ENCODE measurements around the gene S1PR1. TPM values are rescaled to one million over a fixed set of nuclear protein-coding genes. Genes with fewer than 3 reads are reported as not detected.

S1PR1 gene
- total RNA-seq, 1 donor from 2014 or later, result 79.1 TPM

DNA sequence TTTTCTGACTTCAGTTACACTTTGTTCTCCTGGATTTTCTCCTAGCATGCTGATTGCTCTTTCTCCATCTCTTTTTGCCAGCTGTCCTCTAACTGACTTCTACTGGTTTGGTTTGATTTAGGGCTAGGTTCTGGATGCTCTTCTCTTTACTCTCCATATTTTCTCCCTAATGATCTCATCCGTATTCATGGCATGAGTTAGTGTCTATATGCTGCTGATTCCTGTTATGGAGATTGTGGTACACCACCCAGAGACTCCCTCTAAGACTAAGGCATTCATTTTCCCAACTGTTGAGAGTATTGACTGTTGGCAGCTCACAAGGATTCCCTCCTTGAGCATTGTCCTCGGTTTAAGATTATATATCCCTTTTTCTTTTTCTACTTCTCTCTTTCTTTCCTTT lies 28.9 kb downstream of the S1PR1 start:
- TF ChIP-seq, protein P1, sequence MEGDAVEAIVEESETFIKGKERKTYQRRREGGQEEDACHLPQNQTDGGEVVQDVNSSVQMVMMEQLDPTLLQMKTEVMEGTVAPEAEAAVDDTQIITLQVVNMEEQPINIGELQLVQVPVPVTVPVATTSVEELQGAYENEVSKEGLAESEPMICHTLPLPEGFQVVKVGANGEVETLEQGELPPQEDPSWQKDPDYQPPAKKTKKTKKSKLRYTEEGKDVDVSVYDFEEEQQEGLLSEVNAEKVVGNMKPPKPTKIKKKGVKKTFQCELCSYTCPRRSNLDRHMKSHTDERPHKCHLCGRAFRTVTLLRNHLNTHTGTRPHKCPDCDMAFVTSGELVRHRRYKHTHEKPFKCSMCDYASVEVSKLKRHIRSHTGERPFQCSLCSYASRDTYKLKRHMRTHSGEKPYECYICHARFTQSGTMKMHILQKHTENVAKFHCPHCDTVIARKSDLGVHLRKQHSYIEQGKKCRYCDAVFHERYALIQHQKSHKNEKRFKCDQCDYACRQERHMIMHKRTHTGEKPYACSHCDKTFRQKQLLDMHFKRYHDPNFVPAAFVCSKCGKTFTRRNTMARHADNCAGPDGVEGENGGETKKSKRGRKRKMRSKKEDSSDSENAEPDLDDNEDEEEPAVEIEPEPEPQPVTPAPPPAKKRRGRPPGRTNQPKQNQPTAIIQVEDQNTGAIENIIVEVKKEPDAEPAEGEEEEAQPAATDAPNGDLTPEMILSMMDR (IDR thresholded peaks at IDR 0.05; ENCODE audit: unreplicated experiment), result no peak
- Mint-ChIP-seq H3K27ac (ENCODE audit: unreplicated experiment) (no peak overlapping the region), H3K9me3 (ENCODE audit: unreplicated experiment) (no peaks in the 10 kb centered on the region), H3K4me3 (ENCODE audit: unreplicated experiment) (no peak overlapping the region), H3K4me1 (ENCODE audit: unreplicated experiment) (peaks cover 33% of the 10 kb centered on the region), H3K27me3 (ENCODE audit: unreplicated experiment) (peaks cover 2% of the 10 kb centered on the region), H3K36me3 (ENCODE audit: low read depth, unreplicated experiment) (no peaks in the 10 kb centered on the region)
- no peak for DNase-seq (ENCODE audit: low spot score)

DNA sequence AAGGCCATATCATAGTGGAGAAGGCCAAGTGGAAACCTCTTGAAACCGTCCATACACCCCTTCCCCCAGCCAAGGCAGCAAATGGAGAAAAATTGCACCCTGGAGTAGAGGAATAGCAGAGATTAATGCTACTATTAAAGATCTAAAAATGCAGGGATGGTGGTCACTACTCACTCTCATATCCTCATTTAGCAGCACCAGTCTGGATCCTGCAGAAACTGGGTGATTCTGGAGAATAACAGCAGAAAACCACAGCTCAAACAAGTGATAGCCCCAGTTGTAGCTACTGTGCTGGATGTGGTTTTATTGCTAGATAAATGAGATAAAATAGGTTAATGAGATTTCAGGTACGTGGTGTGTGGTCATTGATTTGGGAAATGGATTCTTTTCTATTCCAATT lies 30.3 kb downstream of the S1PR1 start:
- TF ChIP-seq, protein P1 (IDR thresholded peaks at IDR 0.05; ENCODE audit: unreplicated experiment), result no peak
- Mint-ChIP-seq H3K27me3 (ENCODE audit: unreplicated experiment) (peaks cover 2% of the 10 kb centered on the region), H3K36me3 (ENCODE audit: low read depth, unreplicated experiment) (no peaks in the 10 kb centered on the region), H3K4me1 (ENCODE audit: unreplicated experiment) (peaks cover 25% of the 10 kb centered on the region), H3K27ac (ENCODE audit: unreplicated experiment) (no peak overlapping the region), H3K4me3 (ENCODE audit: unreplicated experiment) (no peak overlapping the region), H3K9me3 (ENCODE audit: unreplicated experiment) (no peaks in the 10 kb centered on the region)
- DNase-seq (ENCODE audit: low spot score), result no peak

DNA sequence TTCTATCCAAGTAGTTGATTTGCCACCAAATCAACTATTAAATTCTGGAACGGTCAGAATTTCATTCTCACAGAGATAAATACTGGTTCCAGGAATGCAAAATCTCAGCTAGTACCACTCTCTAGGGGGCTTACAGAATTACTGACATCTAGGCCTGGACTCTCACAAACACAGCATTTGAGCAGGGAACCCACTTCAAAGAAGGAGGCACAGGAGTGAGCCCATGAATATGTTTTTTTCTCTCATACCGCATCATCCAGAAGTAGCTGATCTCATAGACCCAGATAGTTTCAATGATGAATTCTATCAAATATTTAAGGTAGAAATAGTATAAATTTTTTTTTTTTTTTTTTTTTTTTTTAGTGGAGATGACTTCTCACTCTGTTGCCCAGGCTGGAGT lies 32.1 kb downstream of the S1PR1 start:
- TF ChIP-seq, protein P1 (IDR thresholded peaks at IDR 0.05; ENCODE audit: unreplicated experiment), result no peak
- H3K27ac Mint-ChIP-seq (ENCODE audit: unreplicated experiment), result no peak overlapping the region
- H3K4me3 Mint-ChIP-seq (ENCODE audit: unreplicated experiment), result no peak overlapping the region
- no peaks in the 10 kb centered on the region for H3K36me3 Mint-ChIP-seq (ENCODE audit: low read depth, unreplicated experiment)
- H3K4me1 Mint-ChIP-seq (ENCODE audit: unreplicated experiment), result peaks cover 15% of the 10 kb centered on the region
- DNase-seq (ENCODE audit: low spot score), result no peak
- H3K9me3 Mint-ChIP-seq (ENCODE audit: unreplicated experiment), result no peaks in the 10 kb centered on the region
- H3K27me3 Mint-ChIP-seq (ENCODE audit: unreplicated experiment), result peaks cover 2% of the 10 kb centered on the region

DNA sequence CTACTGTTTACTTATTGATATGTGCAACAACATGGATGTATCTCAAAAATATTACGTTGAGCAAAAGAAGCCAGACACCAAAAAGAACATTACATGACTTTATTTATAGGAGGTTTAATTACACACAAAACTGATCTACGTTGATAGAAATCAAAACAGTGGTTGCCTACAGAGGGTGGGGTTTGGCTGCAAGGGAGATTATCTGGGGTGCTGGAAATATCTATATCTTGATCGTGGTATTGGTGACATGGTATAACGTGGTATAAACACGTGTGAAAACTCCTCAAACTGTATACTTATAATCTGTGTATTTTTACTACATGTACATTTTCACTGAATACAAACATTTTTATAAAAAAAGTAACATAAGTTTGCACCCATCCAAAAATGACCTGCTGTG lies 38.9 kb downstream of the S1PR1 start:
- no peak overlapping the region for H3K27ac Mint-ChIP-seq (ENCODE audit: unreplicated experiment)
- no peaks in the 10 kb centered on the region for H3K9me3 Mint-ChIP-seq (ENCODE audit: unreplicated experiment)

DNA sequence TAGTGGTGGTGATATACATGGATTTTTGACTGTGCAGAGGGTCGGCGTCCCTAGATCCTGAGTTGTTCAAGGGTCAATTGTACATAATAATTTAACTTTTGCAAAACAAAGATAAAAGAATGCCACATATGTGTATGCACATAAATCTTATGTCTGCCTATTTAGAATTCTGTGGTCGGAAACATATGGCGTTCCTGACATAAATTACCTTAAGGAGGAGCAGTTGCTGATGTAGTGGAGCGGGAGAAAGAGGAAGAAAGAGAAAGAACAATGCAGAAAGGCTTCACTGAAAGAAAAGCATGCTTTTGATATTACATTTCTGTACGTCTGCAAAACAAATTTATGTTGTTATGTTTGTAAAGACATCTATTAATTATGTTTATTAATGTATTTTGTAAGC lies 40.0 kb downstream of the S1PR1 start:
- TF ChIP-seq, protein P1 (IDR thresholded peaks at IDR 0.05; ENCODE audit: unreplicated experiment), result no peak
- no peaks in the 10 kb centered on the region for H3K27me3 Mint-ChIP-seq (ENCODE audit: unreplicated experiment)
- H3K4me1 Mint-ChIP-seq (ENCODE audit: unreplicated experiment), result peaks cover 2% of the 10 kb centered on the region
- no peak for DNase-seq (ENCODE audit: low spot score)
- no peaks in the 10 kb centered on the region for H3K9me3 Mint-ChIP-seq (ENCODE audit: unreplicated experiment)
- H3K36me3 Mint-ChIP-seq (ENCODE audit: low read depth, unreplicated experiment), result no peaks in the 10 kb centered on the region
- no peak overlapping the region for H3K27ac Mint-ChIP-seq (ENCODE audit: unreplicated experiment)
- no peak overlapping the region for H3K4me3 Mint-ChIP-seq (ENCODE audit: unreplicated experiment)

More for the DNA sequence above, 38.9 kb downstream of the S1PR1 start:
- DNase-seq (ENCODE audit: low spot score), result no peak
- Mint-ChIP-seq H3K4me1 (ENCODE audit: unreplicated experiment) (peaks cover 2% of the 10 kb centered on the region), H3K36me3 (ENCODE audit: low read depth, unreplicated experiment) (no peaks in the 10 kb centered on the region), H3K4me3 (ENCODE audit: unreplicated experiment) (no peak overlapping the region), H3K27me3 (ENCODE audit: unreplicated experiment) (no peaks in the 10 kb centered on the region)
- TF ChIP-seq, protein P1 (IDR thresholded peaks at IDR 0.05; ENCODE audit: unreplicated experiment), result no peak
